Astrocyte (in vitro differentiated cells and primary cell): Measurements from ENCODE around the gene IKZF5. TPM values are rescaled to one million over a fixed set of nuclear protein-coding genes. Genes with fewer than 3 reads are reported as not detected.

Source experiments
- DNase-seq: peaks from one replicate; pipeline ENCODE4 v3.0.0-alpha.2; 2010; ENCODE audit warnings: low read depth
- FAIRE-seq: peaks from 2 replicates; lab custom pipeline; 2011; peaks lifted over from hg19 to GRCh38; lab: Jason Lieb, UNC
- H2AFZ ChIP-seq: 2 replicates; pipeline ENCODE4 v1.6.0; 2012; ENCODE audit warnings: low read depth, low read length, inconsistent platforms
- H3K27ac ChIP-seq: 2 replicates; pipeline ENCODE4 v1.5.1; 2011; ENCODE audit warnings: low read depth, low read length, inconsistent platforms
- H3K27me3 ChIP-seq: 2 replicates; pipeline ENCODE4 v1.6.0; 2011; ENCODE audit warnings: low read length, inconsistent platforms; ENCODE audit not compliant: insufficient read depth
- H3K36me3 ChIP-seq: 2 replicates; pipeline ENCODE4 v1.5.1; 2011; ENCODE audit warnings: low read length, inconsistent platforms; ENCODE audit not compliant: insufficient read depth
- H3K4me1 ChIP-seq: 2 replicates; pipeline ENCODE4 v1.5.1; 2011; ENCODE audit warnings: low read length, inconsistent platforms; ENCODE audit not compliant: insufficient read depth
- H3K4me2 ChIP-seq: 2 replicates; pipeline ENCODE4 v1.6.0; 2012; ENCODE audit warnings: low read length, inconsistent platforms
- H3K4me3 ChIP-seq: 2 replicates; pipeline ENCODE4 v1.5.1; 2011; ENCODE audit warnings: low read depth, mild to moderate bottlenecking, low read length, inconsistent platforms; ENCODE audit not compliant: insufficient read depth
- H3K79me2 ChIP-seq: 2 replicates; pipeline ENCODE4 v1.6.0; 2012; ENCODE audit warnings: mild to moderate bottlenecking, low read length, inconsistent platforms; ENCODE audit not compliant: insufficient read depth
- H3K9ac ChIP-seq: 2 replicates; pipeline ENCODE4 v1.6.0; 2012; ENCODE audit warnings: mild to moderate bottlenecking, low read length, inconsistent platforms
- H3K9me3 ChIP-seq: 2 replicates; pipeline ENCODE4 v1.5.1; 2012; ENCODE audit warnings: low read depth, mild to moderate bottlenecking, low read length, inconsistent platforms; ENCODE audit not compliant: insufficient read depth
- H4K20me1 ChIP-seq: 2 replicates; pipeline ENCODE4 v1.6.0; 2012; ENCODE audit warnings: low read length, inconsistent platforms; ENCODE audit not compliant: insufficient read depth
- H3K27ac Mint-ChIP-seq: one replicate; pipeline ENCODE4 v1.8.0; 2021; ENCODE audit warnings: mild to moderate bottlenecking, mixed read lengths; ENCODE audit not compliant: unreplicated experiment
- H3K27me3 Mint-ChIP-seq: one replicate; pipeline ENCODE4 v1.8.0; 2021; ENCODE audit warnings: low read depth, mixed read lengths; ENCODE audit not compliant: unreplicated experiment
- H3K36me3 Mint-ChIP-seq: one replicate; pipeline ENCODE4 v1.8.0; 2021; ENCODE audit warnings: low read depth, mixed read lengths; ENCODE audit not compliant: unreplicated experiment
- H3K4me1 Mint-ChIP-seq: one replicate; pipeline ENCODE4 v1.8.0; 2021; ENCODE audit warnings: low read depth, mixed read lengths; ENCODE audit not compliant: unreplicated experiment
- H3K4me3 Mint-ChIP-seq: one replicate; pipeline ENCODE4 v1.8.0; 2021; ENCODE audit warnings: mild to moderate bottlenecking, moderate library complexity, mixed read lengths; ENCODE audit not compliant: unreplicated experiment
- H3K9me3 Mint-ChIP-seq: one replicate; pipeline ENCODE4 v1.8.0; 2021; ENCODE audit warnings: mild to moderate bottlenecking, mixed read lengths; ENCODE audit not compliant: unreplicated experiment
- EZH2 ChIP-seq: IDR thresholded peaks from 2 replicates; pipeline ENCODE4 v1.6.1; 2012; ENCODE audit warnings: mild to moderate bottlenecking, low read length, inconsistent platforms; ENCODE audit not compliant: insufficient read depth
- total RNA-seq: library from RNA; stranded (reverse); gene quantifications from 2 replicates; pipeline ENCODE4 v1.2.1, GENCODE V29; 2021
- TF ChIP-seq, protein P1 (sequence below): IDR thresholded peaks from 2 replicates; pipeline ENCODE4 v1.5.1; 2011; ENCODE audit warnings: low read depth, mild to moderate bottlenecking, inconsistent platforms, low read length, moderate library complexity; ENCODE audit not compliant: insufficient read depth

IKZF5 gene
- total RNA-seq, 1 donor from 2014 or later = 10.8 TPM

DNA sequence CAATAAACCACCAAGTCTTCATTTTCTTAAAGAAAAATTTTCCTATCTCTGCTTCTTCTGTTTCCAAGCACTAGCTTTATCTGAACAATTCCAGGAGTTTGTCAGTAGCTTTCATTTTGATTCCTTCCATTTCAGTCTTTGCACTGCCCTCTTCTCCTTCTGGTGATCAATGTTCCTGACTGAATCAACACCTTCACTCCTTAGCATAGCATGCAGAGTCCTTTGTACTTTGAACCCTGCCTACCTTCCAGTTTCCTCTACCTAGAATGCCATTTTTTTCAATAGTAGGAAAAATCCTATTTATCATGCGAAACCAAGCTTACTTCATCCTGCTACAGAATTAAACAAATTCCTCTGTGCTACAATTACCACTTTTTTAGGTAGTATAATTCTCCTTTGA, 52.7 kb downstream of the IKZF5 start:
- H3K4me3 ChIP-seq = no peak overlapping the region
- peaks cover 6% of the 10 kb centered on the region for H3K4me1 Mint-ChIP-seq
- H3K4me1 ChIP-seq = peaks cover 8% of the 10 kb centered on the region
- no peak overlapping the region for H2AFZ ChIP-seq
- H3K9me3 Mint-ChIP-seq = peaks cover 8% of the 10 kb centered on the region
- peaks cover 2% of the 10 kb centered on the region for H3K36me3 Mint-ChIP-seq
- no peak for TF ChIP-seq EZH2
- TF ChIP-seq, protein P1, sequence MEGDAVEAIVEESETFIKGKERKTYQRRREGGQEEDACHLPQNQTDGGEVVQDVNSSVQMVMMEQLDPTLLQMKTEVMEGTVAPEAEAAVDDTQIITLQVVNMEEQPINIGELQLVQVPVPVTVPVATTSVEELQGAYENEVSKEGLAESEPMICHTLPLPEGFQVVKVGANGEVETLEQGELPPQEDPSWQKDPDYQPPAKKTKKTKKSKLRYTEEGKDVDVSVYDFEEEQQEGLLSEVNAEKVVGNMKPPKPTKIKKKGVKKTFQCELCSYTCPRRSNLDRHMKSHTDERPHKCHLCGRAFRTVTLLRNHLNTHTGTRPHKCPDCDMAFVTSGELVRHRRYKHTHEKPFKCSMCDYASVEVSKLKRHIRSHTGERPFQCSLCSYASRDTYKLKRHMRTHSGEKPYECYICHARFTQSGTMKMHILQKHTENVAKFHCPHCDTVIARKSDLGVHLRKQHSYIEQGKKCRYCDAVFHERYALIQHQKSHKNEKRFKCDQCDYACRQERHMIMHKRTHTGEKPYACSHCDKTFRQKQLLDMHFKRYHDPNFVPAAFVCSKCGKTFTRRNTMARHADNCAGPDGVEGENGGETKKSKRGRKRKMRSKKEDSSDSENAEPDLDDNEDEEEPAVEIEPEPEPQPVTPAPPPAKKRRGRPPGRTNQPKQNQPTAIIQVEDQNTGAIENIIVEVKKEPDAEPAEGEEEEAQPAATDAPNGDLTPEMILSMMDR = no peak
- H3K79me2 ChIP-seq = peaks cover 16% of the 10 kb centered on the region
- H3K36me3 ChIP-seq = no peaks in the 10 kb centered on the region
- H3K9me3 ChIP-seq = peaks cover 7% of the 10 kb centered on the region
- no peak overlapping the region for H3K4me2 ChIP-seq
- no peaks in the 10 kb centered on the region for H4K20me1 ChIP-seq
- H3K4me3 Mint-ChIP-seq = no peak overlapping the region
- no peaks in the 10 kb centered on the region for H3K27me3 ChIP-seq
- FAIRE-seq (no peak), DNase-seq (no peak)
- no peak overlapping the region for H3K27ac Mint-ChIP-seq
- H3K27me3 Mint-ChIP-seq = no peaks in the 10 kb centered on the region
- no peak overlapping the region for H3K9ac ChIP-seq
- no peak overlapping the region for H3K27ac ChIP-seq

DNA sequence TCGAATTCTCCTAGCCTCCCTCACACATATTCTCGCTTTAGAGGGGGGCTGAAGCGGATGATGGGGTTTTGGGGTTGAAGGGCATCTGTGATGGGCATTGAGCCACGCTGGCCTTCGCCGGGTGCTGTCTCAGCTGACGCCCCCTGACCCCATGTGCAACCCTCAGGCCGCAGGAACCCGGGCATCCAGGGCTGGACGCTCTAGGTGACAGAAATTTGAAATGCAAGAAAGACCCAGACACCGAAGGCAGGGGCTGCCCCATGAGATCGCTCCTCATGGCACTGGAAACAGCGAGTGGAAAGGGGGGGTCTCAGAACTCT, 53.9 kb downstream of the IKZF5 start:
- H4K20me1 ChIP-seq = peaks cover 4% of the 10 kb centered on the region
- peak overlapping the region; percentile 74 for H3K4me3 ChIP-seq
- H3K27ac ChIP-seq = no peak overlapping the region
- no peaks in the 10 kb centered on the region for H3K27me3 ChIP-seq
- H3K9ac ChIP-seq = no peak overlapping the region
- H3K36me3 ChIP-seq = no peaks in the 10 kb centered on the region
- Mint-ChIP-seq H3K27ac (no peak overlapping the region), H3K27me3 (no peaks in the 10 kb centered on the region), H3K4me1 (peaks cover 6% of the 10 kb centered on the region), H3K36me3 (peaks cover 2% of the 10 kb centered on the region), H3K4me3 (peak overlapping the region; percentile 80), H3K9me3 (peaks cover 8% of the 10 kb centered on the region)
- H3K4me2 ChIP-seq = peak overlapping the region; percentile 99
- H3K4me1 ChIP-seq = peaks cover 8% of the 10 kb centered on the region
- peak overlapping the region; percentile 100 for H2AFZ ChIP-seq
- H3K9me3 ChIP-seq = peaks cover 7% of the 10 kb centered on the region
- FAIRE-seq = no peak
- no peak for DNase-seq
- peaks cover 16% of the 10 kb centered on the region for H3K79me2 ChIP-seq
- no peak for TF ChIP-seq EZH2
- TF ChIP-seq, protein P1 = no peak

DNA sequence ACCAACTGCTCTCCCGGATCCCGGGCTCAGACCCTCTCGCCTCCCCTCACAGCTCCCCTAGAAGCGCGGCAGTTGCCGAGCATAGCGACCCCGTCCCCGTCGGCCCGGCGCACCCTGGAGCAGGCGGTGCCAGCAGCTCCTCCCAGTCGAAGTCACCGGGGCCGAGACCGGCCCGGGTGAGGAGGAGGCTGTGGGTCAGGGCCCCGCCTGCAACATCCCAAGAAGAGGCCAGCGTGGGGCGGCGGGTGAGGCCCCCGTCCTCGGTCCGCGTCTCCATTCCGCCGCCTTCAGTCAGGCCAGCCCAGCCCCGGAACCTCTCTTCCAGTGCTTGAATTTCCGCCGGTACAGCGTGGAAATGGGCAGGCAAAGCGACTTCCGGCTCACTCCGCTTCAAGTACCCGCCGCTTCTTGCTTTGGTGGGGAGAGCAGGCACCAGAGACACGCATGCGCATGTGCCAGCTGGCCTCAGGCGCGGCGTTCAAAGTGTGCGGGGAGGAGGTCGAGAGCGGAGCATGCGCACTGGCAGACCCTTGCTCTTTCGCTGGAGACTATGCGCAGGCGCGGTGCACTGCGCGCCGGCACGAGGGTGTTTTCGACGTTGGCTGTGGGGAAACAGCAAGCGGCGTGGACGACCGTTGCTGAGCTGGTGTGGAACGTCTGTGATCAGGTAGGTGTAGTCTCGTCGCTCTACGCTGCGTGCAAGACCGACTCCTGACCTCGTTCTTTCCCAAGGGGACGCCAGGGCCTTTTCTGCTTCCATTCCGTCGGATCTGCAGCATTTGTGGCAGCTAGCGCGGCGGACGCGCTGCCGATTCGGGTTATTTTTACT, 54.5 kb downstream of the IKZF5 start, which contains the start of gene C10orf88:
TSS of gene C10orf88 (minus strand) at position 326 of the 829 bp plus-strand sequence. CDS start at position 277, 49 bp downstream.
- H3K27ac ChIP-seq = peak within 1 kb of the TSS; percentile 64
- TF ChIP-seq, protein P1 = no peak
- TF ChIP-seq EZH2 = no peak
- Mint-ChIP-seq H3K36me3 (peaks cover 2% of the 10 kb centered on the region), H3K4me3 (peak within 1 kb of the TSS; percentile 80), H3K27ac (peak within 1 kb of the TSS; percentile 29), H3K9me3 (peaks cover 8% of the 10 kb centered on the region), H3K4me1 (peaks cover 9% of the 10 kb centered on the region), H3K27me3 (no peaks in the 10 kb centered on the region)
- peaks cover 16% of the 10 kb centered on the region for H3K79me2 ChIP-seq
- no peaks in the 10 kb centered on the region for H3K27me3 ChIP-seq
- H3K36me3 ChIP-seq = no peaks in the 10 kb centered on the region
- peak within 1 kb of the TSS; percentile 99 for H3K4me2 ChIP-seq
- H3K9ac ChIP-seq = peak within 1 kb of the TSS; percentile 88
- H3K9me3 ChIP-seq = peaks cover 7% of the 10 kb centered on the region
- peaks cover 4% of the 10 kb centered on the region for H4K20me1 ChIP-seq
- DNase-seq (peak; percentile 96), FAIRE-seq (no peak)
- peaks cover 8% of the 10 kb centered on the region for H3K4me1 ChIP-seq
- peak within 1 kb of the TSS; percentile 74 for H3K4me3 ChIP-seq
- peak within 1 kb of the TSS; percentile 100 for H2AFZ ChIP-seq
